Liver (tissue), 9 donors: ENCODE data around the gene DOCK2. TPM values are rescaled to one million over a fixed set of nuclear protein-coding genes. Genes with fewer than 3 reads are reported as not detected.

Source experiments
- DNase-seq: peaks from one replicate; pipeline ENCODE4 v3.0.0-alpha.2; 2017; ENCODE audit warnings: low spot score
- H3K27ac ChIP-seq, 2 donors: one replicate each; pipeline ENCODE4 v1.7.0; 2013; ENCODE audit warnings: inconsistent platforms in 2 of 2, low read length in 2 of 2, control low read depth in 1 of 2, low read depth in 1 of 2, mild to moderate bottlenecking in 1 of 2
- H3K27me3 ChIP-seq, 4 donors: one replicate each; pipeline versions ENCODE4 v1.6.1 to v1.7.0; 2013; ENCODE audit warnings: low read length in 3 of 4, inconsistent platforms in 1 of 4, mild to moderate bottlenecking in 1 of 4, moderate library complexity in 1 of 4; ENCODE audit not compliant: control insufficient read depth in 4 of 4, insufficient read depth in 4 of 4
- H3K36me3 ChIP-seq, 4 donors: one replicate each; pipeline versions ENCODE4 v1.6.1 to v1.7.0; 2013; ENCODE audit warnings: low read length in 3 of 4, mild to moderate bottlenecking in 3 of 4, low read depth in 1 of 4, moderate library complexity in 1 of 4; ENCODE audit not compliant: control insufficient read depth in 4 of 4, insufficient read depth in 3 of 4
- H3K4me1 ChIP-seq, 4 donors: one replicate each; pipeline versions ENCODE4 v1.6.1 to v1.7.0; 2013; ENCODE audit warnings: low read length in 3 of 4, mild to moderate bottlenecking in 3 of 4, moderate library complexity in 1 of 4; ENCODE audit not compliant: control insufficient read depth in 4 of 4, insufficient read depth in 4 of 4
- H3K4me3 ChIP-seq, 3 donors: one replicate each; pipeline versions ENCODE4 v1.6.1 to v1.7.0; 2013; ENCODE audit warnings: low read length in 3 of 3, control low read depth in 1 of 3, low read depth in 1 of 3, mild to moderate bottlenecking in 1 of 3
- H3K9ac ChIP-seq, 2 donors: one replicate each; pipeline ENCODE4 v1.7.0; 2013; ENCODE audit warnings: low read length in 2 of 2, mild to moderate bottlenecking in 2 of 2, moderate library complexity in 2 of 2, control low read depth in 1 of 2, low read depth in 1 of 2
- H3K9me3 ChIP-seq, 4 donors: one replicate each; pipeline versions ENCODE4 v1.6.1 to v1.7.0; 2013; ENCODE audit warnings: low read length in 3 of 4; ENCODE audit not compliant: control insufficient read depth in 4 of 4
- ATF3 ChIP-seq: IDR thresholded peaks from 2 replicates; pipeline ENCODE4 v1.6.1; 2016; ENCODE audit warnings: antibody characterized with exemption
- EGR1 ChIP-seq, 2 donors: IDR thresholded peaks; 2 replicates each; pipeline ENCODE4 v1.6.1; 2016 to 2018; ENCODE audit warnings: antibody characterized with exemption in 2 of 2, low read depth in 2 of 2
- FOXA1 ChIP-seq: IDR thresholded peaks from 2 replicates; pipeline ENCODE4 v1.6.1; 2016; ENCODE audit warnings: antibody characterized with exemption
- FOXA2 ChIP-seq: IDR thresholded peaks from 2 replicates; pipeline ENCODE4 v1.6.1; 2016; ENCODE audit warnings: antibody characterized with exemption
- HNF4G ChIP-seq: IDR thresholded peaks from 2 replicates; pipeline ENCODE4 v1.6.1; 2016; ENCODE audit warnings: antibody characterized with exemption
- JUND ChIP-seq, 2 donors: IDR thresholded peaks; 2 replicates each; pipeline ENCODE4 v1.6.1; 2016; ENCODE audit warnings: antibody characterized with exemption in 2 of 2
- NR2F2 ChIP-seq: IDR thresholded peaks from 2 replicates; pipeline ENCODE4 v1.6.1; 2016; ENCODE audit warnings: antibody characterized with exemption
- RAD21 ChIP-seq, 2 donors: IDR thresholded peaks; 2 replicates each; pipeline ENCODE4 v1.6.1; 2016; ENCODE audit warnings: antibody characterized with exemption in 2 of 2, mild to moderate bottlenecking in 2 of 2
- REST ChIP-seq: IDR thresholded peaks from 2 replicates; pipeline ENCODE4 v1.6.1; 2016; ENCODE audit warnings: antibody characterized with exemption, mild to moderate bottlenecking
- RXRA ChIP-seq, 2 donors: IDR thresholded peaks; 2 replicates each; pipeline ENCODE4 v1.6.1; 2017 to 2018; ENCODE audit warnings: antibody characterized with exemption in 2 of 2, mild to moderate bottlenecking in 1 of 2
- SP1 ChIP-seq: IDR thresholded peaks from 2 replicates; pipeline ENCODE4 v1.6.1; 2018; ENCODE audit warnings: antibody characterized with exemption, mild to moderate bottlenecking
- TAF1 ChIP-seq: conservative IDR thresholded peaks from 2 replicates; pipeline ENCODE4 v1.6.1; 2016; ENCODE audit warnings: antibody characterized with exemption, mild to moderate bottlenecking
- WGBS: extraction: QIAGEN DNeasy Blood & Tissue Kit; methylation state at CpG from one replicate; pipeline ENCODE4 v1.1.7; 2013; 5-methylcytosine and 5-hydroxymethylcytosine counted together
- polyA plus RNA-seq, 2 donors: library from polyadenylated mRNA; stranded (reverse) in 1 of 2; unstranded in 1 of 2; fragments of 200-250 nt in 1 of 2; fragments of >200 nt in 1 of 2; fragmentation: Nextera tagmentation in 1 of 2; extraction: Ambion mirVana in 1 of 2; gene quantifications; one replicate each; pipeline versions ENCODE4 v1.2.1 to v1.2.3, GENCODE V29; 2013 to 2015
- total RNA-seq, 2 donors: library from RNA; depleted of rRNA; stranded (reverse); fragments of >200 nt; gene quantifications; one replicate each; pipeline ENCODE4 v1.2.3, GENCODE V29; 2014
- TF ChIP-seq, protein P1 (sequence below): IDR thresholded peaks from 2 replicates; pipeline ENCODE4 v1.6.1; 2016; ENCODE audit warnings: antibody characterized with exemption
- donor health status: healthy.
- donor health status: healthy.
- donor health status: healthy.
- donor health status: healthy.
- donor health status: healthy.

DOCK2 gene
- total and polyA plus RNA-seq, 4 donors = 2.3 to 26.6 (median 8.2) TPM

DNA sequence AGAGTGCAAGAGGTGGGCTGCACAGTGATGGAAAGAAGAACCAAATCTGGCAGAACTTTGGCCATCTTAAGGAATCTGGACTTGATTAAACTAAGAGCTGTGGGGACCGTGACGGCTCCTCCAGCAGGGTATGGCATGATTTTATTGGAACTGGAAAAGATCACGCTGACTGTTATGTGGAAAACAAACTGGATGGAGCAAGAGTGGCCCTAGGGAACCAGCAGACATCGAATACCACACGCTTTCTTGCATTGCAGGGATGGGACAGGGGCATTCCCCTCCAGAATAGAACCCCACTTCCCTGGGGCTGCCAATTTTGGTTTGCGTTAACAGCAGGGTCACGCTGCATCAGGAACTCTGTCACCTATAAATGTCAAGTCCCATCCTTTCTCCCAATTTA is 304.5 kb downstream of the DOCK2 start (continued):
- TF ChIP-seq, protein P1, sequence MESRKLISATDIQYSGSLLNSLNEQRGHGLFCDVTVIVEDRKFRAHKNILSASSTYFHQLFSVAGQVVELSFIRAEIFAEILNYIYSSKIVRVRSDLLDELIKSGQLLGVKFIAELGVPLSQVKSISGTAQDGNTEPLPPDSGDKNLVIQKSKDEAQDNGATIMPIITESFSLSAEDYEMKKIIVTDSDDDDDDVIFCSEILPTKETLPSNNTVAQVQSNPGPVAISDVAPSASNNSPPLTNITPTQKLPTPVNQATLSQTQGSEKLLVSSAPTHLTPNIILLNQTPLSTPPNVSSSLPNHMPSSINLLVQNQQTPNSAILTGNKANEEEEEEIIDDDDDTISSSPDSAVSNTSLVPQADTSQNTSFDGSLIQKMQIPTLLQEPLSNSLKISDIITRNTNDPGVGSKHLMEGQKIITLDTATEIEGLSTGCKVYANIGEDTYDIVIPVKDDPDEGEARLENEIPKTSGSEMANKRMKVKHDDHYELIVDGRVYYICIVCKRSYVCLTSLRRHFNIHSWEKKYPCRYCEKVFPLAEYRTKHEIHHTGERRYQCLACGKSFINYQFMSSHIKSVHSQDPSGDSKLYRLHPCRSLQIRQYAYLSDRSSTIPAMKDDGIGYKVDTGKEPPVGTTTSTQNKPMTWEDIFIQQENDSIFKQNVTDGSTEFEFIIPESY = no peak
- TF ChIP-seq FOXA1 (no peak), EGR1 (IDR thresholded peaks at IDR 0.05; ENCODE audit: low read depth in 2 of 2) (no peak), JUND (IDR thresholded peaks at IDR 0.05) (no peak), TAF1 (no peak), FOXA2 (no peak), HNF4G (no peak)

GRCh38 chr5:169942181-169942580 is 305.1 kb downstream of the DOCK2 start:
- no peak for DNase-seq
- H3K9ac ChIP-seq = no peak overlapping the region
- H3K9me3 ChIP-seq = no peaks in the 10 kb centered on the region
- WGBS = 75% methylated on average over 1 of the region's 1 CpG
- H3K4me1 ChIP-seq = no peaks in the 10 kb centered on the region
- no peaks in the 10 kb centered on the region for H3K36me3 ChIP-seq
- H3K27ac ChIP-seq = no peak overlapping the region
- no peak overlapping the region for H3K4me3 ChIP-seq
- no peaks in the 10 kb centered on the region for H3K27me3 ChIP-seq
- no peak for TF ChIP-seq TAF1
- TF ChIP-seq JUND (IDR thresholded peaks at IDR 0.05) = no peak
- no peak for TF ChIP-seq RXRA (IDR thresholded peaks at IDR 0.05)
- TF ChIP-seq EGR1 (IDR thresholded peaks at IDR 0.05; ENCODE audit: low read depth in 2 of 2) = no peak
- no peak for TF ChIP-seq NR2F2
- TF ChIP-seq ATF3 = no peak
- TF ChIP-seq, protein P1 = no peak
- TF ChIP-seq FOXA1 = no peak
- TF ChIP-seq REST = no peak

DNA sequence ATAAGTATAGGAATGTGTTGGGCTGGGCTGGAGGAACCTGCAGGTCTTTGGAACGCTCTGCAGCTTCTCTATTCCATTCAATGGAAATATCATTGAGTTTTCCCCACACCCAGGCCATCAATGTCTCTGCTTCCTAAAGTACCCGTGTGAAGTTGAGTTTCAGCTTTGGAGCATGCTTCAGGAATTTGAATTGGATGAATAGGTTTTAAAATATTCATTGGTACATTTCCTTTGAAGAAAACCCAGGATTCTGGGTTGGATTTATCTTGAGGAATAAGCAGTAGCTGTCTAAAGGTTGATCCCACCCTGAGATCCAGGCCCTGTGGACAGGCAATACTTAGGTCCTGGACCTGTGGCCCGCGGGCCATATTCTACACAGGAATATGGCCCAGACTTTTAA is 306.0 kb downstream of the DOCK2 start:
- H3K27ac ChIP-seq = no peak overlapping the region
- no peak overlapping the region for H3K9ac ChIP-seq
- no peaks in the 10 kb centered on the region for H3K4me1 ChIP-seq
- 82% methylated on average over 4 of the region's 4 CpGs for WGBS
- H3K36me3 ChIP-seq = no peaks in the 10 kb centered on the region
- no peak for DNase-seq
- H3K4me3 ChIP-seq = no peak overlapping the region
- TF ChIP-seq RXRA (IDR thresholded peaks at IDR 0.05) (no peak), SP1 (no peak), NR2F2 (no peak), EGR1 (IDR thresholded peaks at IDR 0.05; ENCODE audit: low read depth in 2 of 2) (no peak), RAD21 (IDR thresholded peaks at IDR 0.05) (no peak), HNF4G (no peak)
- H3K9me3 ChIP-seq = no peaks in the 10 kb centered on the region
- H3K27me3 ChIP-seq = no peaks in the 10 kb centered on the region
